GM18861 (cell line): ENCODE results near the gene ACAD10.
"Not testable (repeated sequence)": the region's sequence is repeated elsewhere in the genome, so short reads cannot be mapped to it uniquely, and the experiment has no call there.

Experiments used
- ATAC-seq: cut with Tn5 transposase; IDR thresholded peaks from one replicate; pipeline ENCODE4 v1.9.1; 2021; ENCODE audit not compliant: unreplicated experiment

Gene ACAD10

GRCh38 chr12:111685811-111686573 lies at the start of gene ACAD10, which contains the start of gene BRAP:
ACAD10 (plus strand) TSS chr12:111686053; CDS start chr12:111692710, 6,657 bp downstream.
BRAP (minus strand) TSS chr12:111685956; CDS start chr12:111685792, 164 bp downstream.
- ATAC-seq, result peak; percentile 69

GRCh38 chr12:111636209-111636945 lies 49.5 kb upstream of the ACAD10 start:
- no peak for ATAC-seq

- ATAC-seq, result no peak
These were observed 47.3 kb upstream of the ACAD10 start for GRCh38 chr12:111638556-111638955.

- no peak for ATAC-seq
These were observed 45.3 kb upstream of the ACAD10 start for GRCh38 chr12:111640506-111640905.

GRCh38 chr12:111642681-111643426 lies 43.0 kb upstream of the ACAD10 start:
- no peak for ATAC-seq

GRCh38 chr12:111643427-111643826 lies 42.4 kb upstream of the ACAD10 start:
- no peak for ATAC-seq

GRCh38 chr12:111645433-111645832 lies 40.4 kb upstream of the ACAD10 start:
- ATAC-seq, result no peak

- ATAC-seq, result no peak
These were observed 34.9 kb upstream of the ACAD10 start for GRCh38 chr12:111650912-111651311.

GRCh38 chr12:111652530-111652929 lies 33.3 kb upstream of the ACAD10 start:
- ATAC-seq, result not testable (repeated sequence)

GRCh38 chr12:111653596-111653995 lies 32.3 kb upstream of the ACAD10 start:
- ATAC-seq, result no peak

- no peak for ATAC-seq
These were observed 30.5 kb upstream of the ACAD10 start for GRCh38 chr12:111655356-111655755.

GRCh38 chr12:111656016-111656415 lies 29.8 kb upstream of the ACAD10 start:
- no peak for ATAC-seq

- no peak for ATAC-seq
These were observed 21.4 kb upstream of the ACAD10 start for GRCh38 chr12:111664499-111664898.

- ATAC-seq, result no peak
These were observed 20.6 kb upstream of the ACAD10 start for GRCh38 chr12:111664961-111665865.

GRCh38 chr12:111672822-111673381 lies 13.0 kb upstream of the ACAD10 start:
- ATAC-seq, result no peak

- ATAC-seq, result no peak
These were observed 12.3 kb upstream of the ACAD10 start for GRCh38 chr12:111673503-111673902.

- ATAC-seq, result no peak
These were observed 8.7 kb upstream of the ACAD10 start for GRCh38 chr12:111677186-111677585.

GRCh38 chr12:111684485-111685198 lies 1.2 kb upstream of the ACAD10 start:
- not testable (repeated sequence) for ATAC-seq

- ATAC-seq, result no peak
These were observed 487 bp upstream of the ACAD10 start for GRCh38 chr12:111685322-111685810.
